ENCODE measurements around the gene SMYD4. TPM values are rescaled to one million over a fixed set of nuclear protein-coding genes. Genes with fewer than 3 reads are reported as not detected.
A peak's percentile ranks its signal among the peaks of the same experiment; 100 is the strongest.
"Not testable (repeated sequence)": the region's sequence is repeated elsewhere in the genome, so short reads cannot be mapped to it uniquely, and the experiment has no call there.

Gene SMYD4
- total RNA-seq, 1 experiment from 2014 or later: 14.0 TPM

- DNase-seq: no peak
- peaks cover 10% of the 10 kb centered on the region for H3K36me3 ChIP-seq (replicated peaks; ENCODE audit: control insufficient read depth, insufficient read depth, low read length)
- H3K27me3 ChIP-seq (ENCODE audit: control insufficient read depth, insufficient read depth, low read length): no peaks in the 10 kb centered on the region
- no peak overlapping the region for H3K4me3 ChIP-seq (ENCODE audit: insufficient read depth, low read depth, low read length)
Observed at GRCh38 chr17:1853698-1854097, 24.0 kb upstream of the SMYD4 start.

DNA sequence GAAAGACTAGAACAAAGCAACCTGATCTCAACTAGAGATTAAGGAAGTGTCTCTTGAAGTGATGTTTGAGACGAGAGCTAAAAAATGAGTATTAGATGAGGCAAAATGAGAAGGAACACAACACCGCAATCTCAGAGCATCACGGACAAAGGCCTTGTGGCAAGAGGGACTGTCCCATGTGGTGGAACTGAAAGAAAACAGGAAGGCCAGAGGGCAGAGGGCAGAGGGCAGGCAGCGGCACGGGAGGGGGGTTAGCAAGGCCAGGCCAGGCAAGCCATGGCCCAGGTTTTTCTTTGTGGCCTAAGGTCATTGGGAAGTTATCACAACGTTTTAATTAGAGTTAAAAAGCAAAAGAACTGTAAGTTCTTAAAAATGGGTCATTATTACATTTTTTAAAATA, 22.6 kb upstream of the SMYD4 start:
- H3K27me3 ChIP-seq (ENCODE audit: control insufficient read depth, insufficient read depth, low read length): no peaks in the 10 kb centered on the region

GRCh38 chr17:1847191-1847590, 17.5 kb upstream of the SMYD4 start:
- H3K27me3 ChIP-seq (ENCODE audit: control insufficient read depth, insufficient read depth, low read length): no peaks in the 10 kb centered on the region
- H3K36me3 ChIP-seq (replicated peaks; ENCODE audit: control insufficient read depth, insufficient read depth, low read length): peaks cover 12% of the 10 kb centered on the region
- H3K4me3 ChIP-seq (ENCODE audit: insufficient read depth, low read depth, low read length): no peak overlapping the region
- DNase-seq: no peak

More for the DNA sequence above, 22.6 kb upstream of the SMYD4 start:
- no peak for DNase-seq
- no peak overlapping the region for H3K4me3 ChIP-seq (ENCODE audit: insufficient read depth, low read depth, low read length)
- H3K36me3 ChIP-seq (replicated peaks; ENCODE audit: control insufficient read depth, insufficient read depth, low read length): peaks cover 8% of the 10 kb centered on the region

GRCh38 chr17:1843947-1844346, 14.2 kb upstream of the SMYD4 start:
- Histone ChIP-seq H3K4me3 (ENCODE audit: insufficient read depth, low read depth, low read length) (no peak overlapping the region), H3K36me3 (replicated peaks; ENCODE audit: control insufficient read depth, insufficient read depth, low read length) (peaks cover 12% of the 10 kb centered on the region), H3K27me3 (ENCODE audit: control insufficient read depth, insufficient read depth, low read length) (no peaks in the 10 kb centered on the region)
- DNase-seq: no peak

GRCh38 chr17:1839516-1839915, 9.8 kb upstream of the SMYD4 start:
- DNase-seq: no peak
- H3K36me3 ChIP-seq (replicated peaks; ENCODE audit: control insufficient read depth, insufficient read depth, low read length): peaks cover 3% of the 10 kb centered on the region
- no peak overlapping the region for H3K4me3 ChIP-seq (ENCODE audit: insufficient read depth, low read depth, low read length)
- H3K27me3 ChIP-seq (ENCODE audit: control insufficient read depth, insufficient read depth, low read length): no peaks in the 10 kb centered on the region

DNA sequence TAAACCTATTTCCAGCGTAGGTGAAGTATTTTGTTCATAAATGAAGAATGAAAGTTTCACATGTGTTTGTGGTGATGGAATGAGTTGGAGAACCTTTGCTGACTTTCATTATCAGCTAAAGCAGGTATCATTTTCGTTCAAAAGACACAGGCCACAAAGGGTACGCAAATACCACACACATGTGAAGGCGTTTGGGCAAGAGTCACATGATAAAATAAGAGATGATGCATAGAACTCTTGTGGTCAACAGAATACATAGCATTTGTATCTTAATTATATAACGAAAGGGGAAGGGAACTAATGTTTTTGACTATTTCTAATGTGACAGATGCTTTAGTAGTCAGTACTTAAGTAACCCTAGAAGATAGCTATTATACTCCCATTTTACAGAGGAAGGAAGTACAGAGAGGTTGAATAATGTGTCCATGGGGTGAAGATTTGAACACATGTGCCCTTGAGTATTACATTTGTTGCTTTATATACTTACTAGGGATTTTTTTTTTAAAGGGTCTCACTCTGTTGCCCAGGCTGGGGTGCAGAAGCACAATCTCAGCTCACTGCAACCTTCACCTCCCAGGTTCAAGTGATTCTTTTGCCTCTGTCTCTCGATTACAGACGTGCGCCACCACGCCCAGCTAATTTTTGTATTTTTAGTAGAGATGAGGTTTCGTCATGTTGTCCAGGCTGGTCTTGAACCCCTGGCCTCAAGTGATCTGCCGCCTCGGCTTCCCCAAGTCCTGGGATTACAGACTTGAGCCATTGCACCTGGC, 4.9 kb upstream of the SMYD4 start:
- no peak for DNase-seq
- Histone ChIP-seq H3K36me3 (replicated peaks; ENCODE audit: control insufficient read depth, insufficient read depth, low read length) (no peaks in the 10 kb centered on the region; the same call in 1 of the 2 replicates), H3K4me3 (ENCODE audit: insufficient read depth, low read depth, low read length) (no peak overlapping the region), H3K27me3 (ENCODE audit: control insufficient read depth, insufficient read depth, low read length) (no peaks in the 10 kb centered on the region)

DNA sequence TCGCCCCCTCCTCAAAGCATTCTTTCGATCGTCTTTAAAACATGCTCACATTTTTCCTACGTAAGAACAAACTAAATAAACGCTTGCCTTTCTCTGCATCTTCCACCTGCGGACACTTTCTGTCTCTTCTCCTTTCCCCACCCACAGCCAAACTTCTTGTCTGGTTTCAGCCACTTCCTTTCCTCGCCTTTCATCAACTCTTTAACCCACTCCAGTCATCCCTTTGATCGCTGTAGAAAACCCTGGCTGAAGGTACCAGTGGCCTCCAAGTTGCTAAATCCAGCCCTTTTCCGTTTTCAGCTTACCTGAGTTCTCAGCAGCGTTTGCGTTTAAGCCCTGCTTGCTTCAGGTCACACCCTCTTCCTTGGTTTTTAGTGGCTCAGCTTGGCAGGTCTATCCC, 586 bp upstream of the SMYD4 start:
- peak; percentile 51 for DNase-seq
- no peaks in the 10 kb centered on the region for H3K27me3 ChIP-seq (ENCODE audit: control insufficient read depth, insufficient read depth, low read length)
- H3K4me3 ChIP-seq (ENCODE audit: insufficient read depth, low read depth, low read length): peak overlapping the region; percentile 57
- peaks cover 8% of the 10 kb centered on the region for H3K36me3 ChIP-seq (replicated peaks; ENCODE audit: control insufficient read depth, insufficient read depth, low read length)

DNA sequence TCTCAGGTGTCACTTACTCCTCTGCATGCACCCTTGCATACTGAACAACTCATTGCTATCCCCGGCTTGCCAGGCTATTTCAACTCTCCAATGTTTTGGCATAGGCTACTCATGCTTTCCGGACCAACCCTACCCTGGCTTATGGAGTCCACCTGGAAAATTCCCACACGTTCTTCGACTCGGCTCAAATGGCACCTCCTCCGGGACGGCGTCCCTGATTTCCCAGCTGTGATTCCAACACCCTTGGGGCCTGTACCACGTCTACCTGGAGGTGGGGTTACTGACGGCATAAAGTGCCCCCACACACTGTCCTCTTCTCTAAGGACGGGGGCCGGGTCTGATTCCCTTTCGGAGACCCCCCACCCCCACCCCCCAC, 498 bp downstream of the SMYD4 start:
- no peak for DNase-seq
- H3K36me3 ChIP-seq (replicated peaks; ENCODE audit: control insufficient read depth, insufficient read depth, low read length): peaks cover 8% of the 10 kb centered on the region

GRCh38 chr17:1820528-1821252, 9.0 kb downstream of the SMYD4 start:
- no peaks in the 10 kb centered on the region for H3K27me3 ChIP-seq (ENCODE audit: control insufficient read depth, insufficient read depth, low read length)
- DNase-seq: no peak
- H3K36me3 ChIP-seq (replicated peaks; ENCODE audit: control insufficient read depth, insufficient read depth, low read length): peaks cover 2% of the 10 kb centered on the region
- no peak overlapping the region for H3K4me3 ChIP-seq (ENCODE audit: insufficient read depth, low read depth, low read length)

More for the DNA sequence above, 498 bp downstream of the SMYD4 start:
- no peaks in the 10 kb centered on the region for H3K27me3 ChIP-seq (ENCODE audit: control insufficient read depth, insufficient read depth, low read length)
- peak overlapping the region; percentile 57 for H3K4me3 ChIP-seq (ENCODE audit: insufficient read depth, low read depth, low read length)

DNA sequence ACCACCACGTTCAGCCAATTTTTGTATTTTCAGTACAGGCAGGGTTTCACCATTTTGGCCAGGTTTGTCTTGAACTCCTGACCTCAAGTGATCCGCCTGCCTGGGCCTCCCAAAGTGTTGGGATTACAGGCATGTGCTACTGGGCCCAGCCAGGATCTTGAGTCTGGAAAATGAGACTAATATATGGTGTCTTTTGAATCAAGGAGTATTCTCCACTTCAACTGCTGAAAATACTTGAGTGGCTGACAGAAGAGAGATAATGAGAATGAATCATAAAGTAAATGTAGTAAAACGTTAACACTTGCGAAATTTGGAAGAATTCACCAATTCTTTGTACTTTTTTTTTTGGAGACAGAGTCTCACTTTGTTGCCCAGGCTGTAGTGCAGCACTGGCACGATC, 16.6 kb downstream of the SMYD4 start:
- Histone ChIP-seq H3K36me3 (replicated peaks; ENCODE audit: control insufficient read depth, insufficient read depth, low read length) (peaks cover 3% of the 10 kb centered on the region; the same call in 1 of the 2 replicates), H3K4me3 (ENCODE audit: insufficient read depth, low read depth, low read length) (no peak overlapping the region), H3K27me3 (ENCODE audit: control insufficient read depth, insufficient read depth, low read length) (no peaks in the 10 kb centered on the region)
- no peak for DNase-seq

DNA sequence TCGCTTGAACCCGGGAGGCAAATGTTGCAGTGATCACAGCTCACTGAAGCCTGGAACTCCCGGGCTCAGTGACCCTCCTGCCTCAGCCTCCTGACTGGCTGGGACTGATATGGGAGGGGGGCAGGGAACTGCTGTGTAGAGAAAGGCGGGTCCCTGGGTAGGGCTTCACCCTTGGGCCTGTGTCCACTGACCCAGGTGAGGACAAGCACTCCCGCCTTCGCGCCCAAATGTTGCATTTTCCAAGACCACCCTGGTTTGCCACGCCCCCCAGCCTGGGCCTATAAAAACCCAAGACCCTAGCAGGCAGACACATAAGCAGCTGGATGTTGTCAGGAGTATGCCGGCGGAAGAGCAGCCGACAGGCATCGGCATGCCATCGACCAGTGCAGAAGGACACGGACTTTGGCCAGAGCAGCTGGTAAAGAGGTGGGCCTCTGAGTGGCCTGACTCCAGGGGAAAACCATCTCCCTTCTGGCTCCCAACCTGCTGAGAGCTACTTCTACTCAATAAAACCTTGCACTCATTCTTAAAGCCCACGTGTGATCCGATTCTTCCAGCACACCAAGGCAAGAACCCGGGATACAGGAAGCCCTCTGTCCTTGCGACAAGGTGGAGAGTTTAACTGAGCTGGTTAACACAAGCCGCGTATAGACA, 19.1 kb downstream of the SMYD4 start:
- no peak overlapping the region for H3K4me3 ChIP-seq (ENCODE audit: insufficient read depth, low read depth, low read length)
- H3K27me3 ChIP-seq (ENCODE audit: control insufficient read depth, insufficient read depth, low read length): no peaks in the 10 kb centered on the region
- no peak for DNase-seq
- H3K36me3 ChIP-seq (replicated peaks; ENCODE audit: control insufficient read depth, insufficient read depth, low read length): peaks cover 3% of the 10 kb centered on the region; the same call in 1 of the 2 replicates

DNA sequence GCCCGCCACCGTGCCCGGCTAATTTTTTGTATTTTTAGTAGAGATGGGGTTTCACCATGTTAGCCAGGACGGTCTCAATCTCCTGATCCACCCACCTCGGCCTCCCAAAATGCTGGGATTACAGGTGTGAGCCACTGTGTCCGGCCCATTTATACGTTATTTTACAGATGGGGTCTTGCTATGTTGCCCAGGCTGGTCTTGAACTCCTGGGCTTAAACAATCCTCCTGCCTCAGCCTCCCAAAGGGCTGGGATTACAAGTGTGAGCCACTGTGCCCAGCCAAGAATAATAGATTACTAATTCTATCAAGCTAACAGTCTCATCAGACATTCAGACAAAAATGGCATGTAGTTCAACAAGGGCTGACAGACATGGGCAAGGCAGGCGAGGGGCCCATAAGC, 19.9 kb downstream of the SMYD4 start:
- not testable (repeated sequence) for H3K27me3 ChIP-seq (ENCODE audit: control insufficient read depth, insufficient read depth, low read length); DNase-seq; H3K4me3 ChIP-seq (ENCODE audit: insufficient read depth, low read depth, low read length); H3K36me3 ChIP-seq (replicated peaks; ENCODE audit: control insufficient read depth, insufficient read depth, low read length)

DNA sequence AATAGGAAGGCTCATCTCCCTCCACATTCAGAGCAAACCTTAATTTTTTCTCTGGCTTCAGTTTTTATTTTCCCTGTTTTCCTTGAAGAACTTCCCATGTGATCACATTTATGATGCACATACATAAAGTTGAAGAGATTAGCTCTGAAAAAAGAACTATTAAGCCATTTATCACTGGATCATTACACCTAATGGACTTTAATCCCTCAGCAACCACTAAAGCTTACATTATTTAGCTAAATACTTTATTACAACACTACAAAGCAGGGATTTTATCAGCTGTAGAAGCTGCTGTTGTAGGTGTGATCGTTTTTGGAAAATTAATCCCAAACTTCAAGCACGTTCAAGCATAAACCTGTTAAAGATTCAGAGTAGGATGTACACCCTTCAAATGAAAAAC, 21.1 kb downstream of the SMYD4 start:
- peaks cover 6% of the 10 kb centered on the region for H3K36me3 ChIP-seq (replicated peaks; ENCODE audit: control insufficient read depth, insufficient read depth, low read length)

GRCh38 chr17:1807890-1808289, 21.8 kb downstream of the SMYD4 start:
- no peak for DNase-seq
- no peak overlapping the region for H3K4me3 ChIP-seq (ENCODE audit: insufficient read depth, low read depth, low read length)
- no peaks in the 10 kb centered on the region for H3K27me3 ChIP-seq (ENCODE audit: control insufficient read depth, insufficient read depth, low read length)
- H3K36me3 ChIP-seq (replicated peaks; ENCODE audit: control insufficient read depth, insufficient read depth, low read length): peaks cover 6% of the 10 kb centered on the region

More for the DNA sequence above, 21.1 kb downstream of the SMYD4 start:
- no peak overlapping the region for H3K4me3 ChIP-seq (ENCODE audit: insufficient read depth, low read depth, low read length)
- DNase-seq: no peak
- H3K27me3 ChIP-seq (ENCODE audit: control insufficient read depth, insufficient read depth, low read length): no peaks in the 10 kb centered on the region

- no peak overlapping the region for H3K4me3 ChIP-seq (ENCODE audit: insufficient read depth, low read depth, low read length)
- no peak for DNase-seq
- no peaks in the 10 kb centered on the region for H3K27me3 ChIP-seq (ENCODE audit: control insufficient read depth, insufficient read depth, low read length)
- H3K36me3 ChIP-seq (replicated peaks; ENCODE audit: control insufficient read depth, insufficient read depth, low read length): peaks cover 17% of the 10 kb centered on the region
Observed at GRCh38 chr17:1803280-1803679, 26.4 kb downstream of the SMYD4 start.

Measured in H7 (cell line).